Right atrium auricular region (tissue), 2 donors: ENCODE measurements around the gene RSF1. TPM values are rescaled to one million over a fixed set of nuclear protein-coding genes. Genes with fewer than 3 reads are reported as not detected.

ENCODE experiments used
- DNase-seq: peaks from one replicate; pipeline ENCODE4 v3.0.0-alpha.2; 2019; ENCODE audit warnings: low spot score
- H3K27ac ChIP-seq, 2 donors: fragments of 200-600 bp; sonication (generic); 1 replicate in 1 of 2; 2 replicates in 1 of 2; pipeline ENCODE4 v1.5.1; 2016 to 2019
- H3K27me3 ChIP-seq, 2 donors: fragments of 200-600 bp; sonication (generic); one replicate each; pipeline versions ENCODE4 v1.5.1 to v1.6.0; 2017 to 2019
- H3K36me3 ChIP-seq: fragments of 200-600 bp; sonication (generic); one replicate; pipeline ENCODE4 v1.5.1; 2016
- H3K4me1 ChIP-seq, 2 donors: fragments of 200-600 bp; sonication (generic); one replicate each; pipeline versions ENCODE4 v1.5.1 to v1.6.0; 2017 to 2019
- H3K4me3 ChIP-seq, 2 donors: fragments of 200-600 bp; sonication (generic); 1 replicate in 1 of 2; 2 replicates in 1 of 2; pipeline ENCODE4 v1.5.1; 2017 to 2019; ENCODE audit warnings: mild to moderate bottlenecking in 1 of 2, moderate library complexity in 1 of 2
- H3K9me3 ChIP-seq, 2 donors: fragments of 200-600 bp; sonication (generic); one replicate each; pipeline ENCODE4 v1.5.1; 2019
- CTCF ChIP-seq, 2 donors: fragments of 200-600 bp; sonication (generic); IDR thresholded peaks; one replicate each; pipeline ENCODE4 v1.5.1; 2019; ENCODE audit warnings: antibody characterized with exemption in 2 of 2
- total RNA-seq, 2 donors: library from RNA; depleted of rRNA; stranded (reverse); fragments of >200 nt; gene quantifications; one replicate each; pipeline ENCODE4 v1.1.0, GENCODE V29; 2016

The RSF1 gene
- total RNA-seq, 2 donors from 2014 or later: 37.8 to 49.9 TPM

- no peak for DNase-seq
These were observed 148.3 kb downstream of the RSF1 start for GRCh38 chr11:77672264-77672663.

GRCh38 chr11:77669848-77670511 is 150.5 kb downstream of the RSF1 start:
- H3K4me1 ChIP-seq: no peaks in the 10 kb centered on the region
- no peaks in the 10 kb centered on the region for H3K9me3 ChIP-seq
- no peak overlapping the region for H3K4me3 ChIP-seq
- DNase-seq: no peak
- H3K27ac ChIP-seq: no peak overlapping the region
- H3K36me3 ChIP-seq: peaks cover 79% of the 10 kb centered on the region
- no peaks in the 10 kb centered on the region for H3K27me3 ChIP-seq
- TF ChIP-seq CTCF (IDR thresholded peaks at IDR 0.05): no peak

More at GRCh38 chr11:77672264-77672663, 148.3 kb downstream of the RSF1 start:
- TF ChIP-seq CTCF (IDR thresholded peaks at IDR 0.05): no peak
- Histone ChIP-seq H3K27ac (no peak overlapping the region), H3K36me3 (peaks cover 87% of the 10 kb centered on the region), H3K4me3 (no peak overlapping the region), H3K27me3 (no peaks in the 10 kb centered on the region), H3K9me3 (no peaks in the 10 kb centered on the region), H3K4me1 (no peaks in the 10 kb centered on the region)

- TF ChIP-seq CTCF (IDR thresholded peaks at IDR 0.05): no peak
- Histone ChIP-seq H3K9me3 (no peaks in the 10 kb centered on the region), H3K27me3 (no peaks in the 10 kb centered on the region), H3K36me3 (peaks cover 68% of the 10 kb centered on the region), H3K4me3 (no peak overlapping the region), H3K27ac (no peak overlapping the region), H3K4me1 (no peaks in the 10 kb centered on the region)
- DNase-seq: no peak
These were observed 151.8 kb downstream of the RSF1 start for GRCh38 chr11:77668760-77669159.

GRCh38 chr11:77665240-77665965 is 155.1 kb downstream of the RSF1 start:
- H3K4me3 ChIP-seq: no peak overlapping the region
- TF ChIP-seq CTCF (IDR thresholded peaks at IDR 0.05): no peak
- no peak overlapping the region for H3K27ac ChIP-seq
- peaks cover 40% of the 10 kb centered on the region for H3K36me3 ChIP-seq
- no peak for DNase-seq
- no peaks in the 10 kb centered on the region for H3K27me3 ChIP-seq
- no peaks in the 10 kb centered on the region for H3K4me1 ChIP-seq
- H3K9me3 ChIP-seq: no peaks in the 10 kb centered on the region

- Histone ChIP-seq H3K36me3 (peaks cover 7% of the 10 kb centered on the region), H3K4me1 (no peaks in the 10 kb centered on the region), H3K4me3 (no peak overlapping the region), H3K9me3 (no peaks in the 10 kb centered on the region), H3K27ac (no peak overlapping the region), H3K27me3 (no peaks in the 10 kb centered on the region)
- no peak for DNase-seq
- no peak for TF ChIP-seq CTCF (IDR thresholded peaks at IDR 0.05)
These were observed 158.9 kb downstream of the RSF1 start for GRCh38 chr11:77661670-77662069.
